HL-60 (cell line): ENCODE measurements around the gene LRFN2.

Experiments used
- DNase-seq, 2 experiments: peaks; one replicate each; pipeline ENCODE4 v3.0.0-alpha.2; 2010 to 2020; ENCODE audit warnings: low read depth in 1 of 2, low spot score in 1 of 2
- H3K27ac ChIP-seq: fragments of 250-450 bp; sonication (Bioruptor Pico); replicated peaks from 2 replicates; pipeline ENCODE4 v1.5.1; 2020; ENCODE audit warnings: mild to moderate bottlenecking, moderate library complexity
- H3K27me3 ChIP-seq: fragments of 250-450 bp; sonication (Bioruptor Pico); 2 replicates; pipeline ENCODE4 v1.5.1; 2021; ENCODE audit warnings: mild to moderate bottlenecking, moderate library complexity; ENCODE audit not compliant: insufficient read depth, poor library complexity, severe bottlenecking
- H3K4me3 ChIP-seq: replicated peaks from 2 replicates; pipeline ENCODE4 v1.5.1; 2011; ENCODE audit warnings: mild to moderate bottlenecking, control low read depth, low read length; ENCODE audit not compliant: insufficient read depth
- GABPA ChIP-seq: IDR thresholded peaks from 2 replicates; pipeline ENCODE4 v1.6.1; 2012; ENCODE audit warnings: low read depth
- POLR2AphosphoS5 ChIP-seq: IDR thresholded peaks from 2 replicates; pipeline ENCODE4 v1.6.1; 2012; ENCODE audit warnings: low read depth
- SPI1 ChIP-seq: IDR thresholded peaks from 2 replicates; pipeline ENCODE4 v1.6.1; 2012; ENCODE audit warnings: low read depth, mild to moderate bottlenecking, borderline replicate concordance
- TF ChIP-seq, protein P1 (sequence below): IDR thresholded peaks from one replicate; pipeline ENCODE4 v1.5.1; 2011; ENCODE audit warnings: low read length, control low read depth, inconsistent platforms; ENCODE audit not compliant: insufficient read depth
- TF ChIP-seq, protein P2 (sequence below): IDR thresholded peaks from 2 replicates; pipeline ENCODE4 v1.6.1; 2012; ENCODE audit warnings: low read depth; ENCODE audit not compliant: insufficient replicate concordance

LRFN2 gene

DNA sequence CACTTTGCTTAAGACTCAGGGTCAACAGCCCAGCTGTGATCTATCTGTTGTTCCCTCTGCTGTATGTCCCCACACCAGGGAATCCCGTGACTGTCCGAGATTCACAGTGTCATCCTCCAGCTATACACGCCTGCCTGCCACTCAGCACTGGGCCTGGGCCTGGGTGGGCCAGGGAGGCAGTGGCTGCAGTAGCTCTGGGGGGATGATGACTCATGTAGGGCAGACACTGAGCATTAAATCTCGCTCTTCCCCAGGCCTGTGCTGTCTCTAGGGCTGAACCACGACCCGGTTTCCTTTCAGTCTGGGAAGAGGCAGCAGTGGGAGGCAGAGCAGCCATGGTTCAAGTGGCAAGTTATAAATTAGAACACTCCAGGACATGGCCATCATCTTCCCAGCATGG lies 173.9 kb downstream of the LRFN2 start:
- H3K27ac ChIP-seq = no peak overlapping the region
- no peak for DNase-seq
- H3K4me3 ChIP-seq = no peak overlapping the region
- no peaks in the 10 kb centered on the region for H3K27me3 ChIP-seq
- TF ChIP-seq SPI1 (no peak), POLR2AphosphoS5 (no peak), GABPA (no peak)

DNA sequence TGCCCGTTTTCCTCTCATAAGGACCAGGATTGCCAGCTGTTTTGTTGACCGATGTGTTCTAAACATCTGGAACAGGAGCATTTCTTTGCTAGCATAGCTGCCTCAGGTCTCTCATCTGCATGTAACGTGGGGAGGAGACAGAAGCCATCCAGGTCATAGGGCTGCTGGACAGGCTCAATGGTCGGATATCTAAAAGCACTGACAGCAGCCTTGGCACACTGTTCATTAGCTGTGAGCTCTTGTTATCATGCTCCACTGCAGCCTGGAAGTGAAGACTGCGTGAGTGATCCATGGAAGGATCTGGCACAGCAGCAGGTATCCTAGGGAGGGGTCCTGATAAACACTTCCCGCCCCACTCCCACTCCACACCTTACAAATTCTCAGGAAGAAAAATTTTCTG lies 175.3 kb downstream of the LRFN2 start:
- Histone ChIP-seq H3K4me3 (no peak overlapping the region), H3K27me3 (no peaks in the 10 kb centered on the region), H3K27ac (no peak overlapping the region)
- no peak for TF ChIP-seq GABPA
- TF ChIP-seq, protein P1, sequence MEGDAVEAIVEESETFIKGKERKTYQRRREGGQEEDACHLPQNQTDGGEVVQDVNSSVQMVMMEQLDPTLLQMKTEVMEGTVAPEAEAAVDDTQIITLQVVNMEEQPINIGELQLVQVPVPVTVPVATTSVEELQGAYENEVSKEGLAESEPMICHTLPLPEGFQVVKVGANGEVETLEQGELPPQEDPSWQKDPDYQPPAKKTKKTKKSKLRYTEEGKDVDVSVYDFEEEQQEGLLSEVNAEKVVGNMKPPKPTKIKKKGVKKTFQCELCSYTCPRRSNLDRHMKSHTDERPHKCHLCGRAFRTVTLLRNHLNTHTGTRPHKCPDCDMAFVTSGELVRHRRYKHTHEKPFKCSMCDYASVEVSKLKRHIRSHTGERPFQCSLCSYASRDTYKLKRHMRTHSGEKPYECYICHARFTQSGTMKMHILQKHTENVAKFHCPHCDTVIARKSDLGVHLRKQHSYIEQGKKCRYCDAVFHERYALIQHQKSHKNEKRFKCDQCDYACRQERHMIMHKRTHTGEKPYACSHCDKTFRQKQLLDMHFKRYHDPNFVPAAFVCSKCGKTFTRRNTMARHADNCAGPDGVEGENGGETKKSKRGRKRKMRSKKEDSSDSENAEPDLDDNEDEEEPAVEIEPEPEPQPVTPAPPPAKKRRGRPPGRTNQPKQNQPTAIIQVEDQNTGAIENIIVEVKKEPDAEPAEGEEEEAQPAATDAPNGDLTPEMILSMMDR = no peak
- TF ChIP-seq POLR2AphosphoS5 = no peak
- TF ChIP-seq, protein P2, sequence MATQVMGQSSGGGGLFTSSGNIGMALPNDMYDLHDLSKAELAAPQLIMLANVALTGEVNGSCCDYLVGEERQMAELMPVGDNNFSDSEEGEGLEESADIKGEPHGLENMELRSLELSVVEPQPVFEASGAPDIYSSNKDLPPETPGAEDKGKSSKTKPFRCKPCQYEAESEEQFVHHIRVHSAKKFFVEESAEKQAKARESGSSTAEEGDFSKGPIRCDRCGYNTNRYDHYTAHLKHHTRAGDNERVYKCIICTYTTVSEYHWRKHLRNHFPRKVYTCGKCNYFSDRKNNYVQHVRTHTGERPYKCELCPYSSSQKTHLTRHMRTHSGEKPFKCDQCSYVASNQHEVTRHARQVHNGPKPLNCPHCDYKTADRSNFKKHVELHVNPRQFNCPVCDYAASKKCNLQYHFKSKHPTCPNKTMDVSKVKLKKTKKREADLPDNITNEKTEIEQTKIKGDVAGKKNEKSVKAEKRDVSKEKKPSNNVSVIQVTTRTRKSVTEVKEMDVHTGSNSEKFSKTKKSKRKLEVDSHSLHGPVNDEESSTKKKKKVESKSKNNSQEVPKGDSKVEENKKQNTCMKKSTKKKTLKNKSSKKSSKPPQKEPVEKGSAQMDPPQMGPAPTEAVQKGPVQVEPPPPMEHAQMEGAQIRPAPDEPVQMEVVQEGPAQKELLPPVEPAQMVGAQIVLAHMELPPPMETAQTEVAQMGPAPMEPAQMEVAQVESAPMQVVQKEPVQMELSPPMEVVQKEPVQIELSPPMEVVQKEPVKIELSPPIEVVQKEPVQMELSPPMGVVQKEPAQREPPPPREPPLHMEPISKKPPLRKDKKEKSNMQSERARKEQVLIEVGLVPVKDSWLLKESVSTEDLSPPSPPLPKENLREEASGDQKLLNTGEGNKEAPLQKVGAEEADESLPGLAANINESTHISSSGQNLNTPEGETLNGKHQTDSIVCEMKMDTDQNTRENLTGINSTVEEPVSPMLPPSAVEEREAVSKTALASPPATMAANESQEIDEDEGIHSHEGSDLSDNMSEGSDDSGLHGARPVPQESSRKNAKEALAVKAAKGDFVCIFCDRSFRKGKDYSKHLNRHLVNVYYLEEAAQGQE = no peak
- no peak for TF ChIP-seq SPI1
- no peak for DNase-seq

DNA sequence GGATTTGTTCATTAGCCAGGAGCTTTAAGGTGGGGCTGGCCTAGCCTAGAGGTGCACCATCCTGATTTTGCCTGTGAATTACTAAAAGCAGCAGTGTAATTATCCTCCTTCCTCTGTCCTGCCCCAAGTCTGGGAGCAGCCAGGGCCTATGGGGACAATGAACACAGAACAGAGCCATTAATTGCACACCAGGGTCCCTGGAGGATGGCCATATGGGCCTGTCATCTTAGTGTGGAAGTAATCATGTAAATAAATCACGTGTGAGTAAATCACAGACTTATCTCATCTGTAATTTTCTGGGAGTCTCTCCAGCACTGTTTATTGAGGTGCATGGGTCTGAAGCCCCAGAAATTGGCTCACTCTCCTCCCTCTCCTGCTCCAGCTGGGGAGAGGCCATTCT lies 176.3 kb downstream of the LRFN2 start:
- H3K27ac ChIP-seq = no peak overlapping the region

DNA sequence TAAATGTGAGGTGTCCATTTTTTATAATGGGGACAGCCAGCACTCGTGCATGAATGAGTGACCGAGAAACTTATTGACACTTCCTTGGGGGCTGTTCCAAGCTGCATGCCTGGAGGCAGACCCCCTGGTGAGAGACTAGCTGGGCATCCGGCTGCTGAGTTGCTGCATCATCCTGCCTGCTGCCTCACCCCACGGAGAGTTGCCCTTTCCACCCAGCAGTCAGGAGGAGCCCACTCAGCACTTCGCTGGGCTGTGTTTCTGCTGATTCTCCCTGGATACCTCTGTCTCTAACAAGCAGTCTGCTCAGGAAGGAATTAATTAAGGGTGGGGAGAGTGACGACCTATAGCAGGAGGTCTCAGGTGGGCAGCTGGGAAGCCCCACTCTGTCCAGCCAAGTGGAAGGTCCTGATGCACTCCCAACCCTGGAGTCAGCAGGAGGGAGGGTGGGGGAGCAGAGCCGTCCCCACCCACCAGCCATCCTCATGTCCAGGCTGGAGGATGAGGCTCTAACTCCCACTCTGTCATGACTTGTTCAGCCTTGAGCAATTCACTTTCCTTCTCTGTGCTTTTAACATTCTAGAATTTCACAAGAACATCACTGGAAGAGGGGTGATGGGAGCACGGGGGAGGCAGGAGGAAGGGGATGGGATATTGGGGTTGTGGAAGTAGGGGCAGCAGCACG lies 177.3 kb downstream of the LRFN2 start:
- no peak for TF ChIP-seq GABPA
- TF ChIP-seq, protein P2 = no peak
- no peak for TF ChIP-seq SPI1
- TF ChIP-seq POLR2AphosphoS5 = no peak
- TF ChIP-seq, protein P1 = no peak
- no peak for DNase-seq
- no peak overlapping the region for H3K27ac ChIP-seq
- no peak overlapping the region for H3K4me3 ChIP-seq
- no peaks in the 10 kb centered on the region for H3K27me3 ChIP-seq

More for the DNA sequence above, 176.3 kb downstream of the LRFN2 start:
- Histone ChIP-seq H3K27me3 (no peaks in the 10 kb centered on the region), H3K4me3 (no peak overlapping the region)
- DNase-seq = no peak
- TF ChIP-seq SPI1 = no peak
- TF ChIP-seq, protein P1 = no peak
- no peak for TF ChIP-seq GABPA
- TF ChIP-seq, protein P2 = no peak
- TF ChIP-seq POLR2AphosphoS5 = no peak
